H54 (cell line): ENCODE results near the gene WNK1.
"Not testable (repeated sequence)": the region's sequence is repeated elsewhere in the genome, so short reads cannot be mapped to it uniquely, and the experiment has no call there.

Experiments used
- DNase-seq: peaks from one replicate; pipeline ENCODE4 v3.0.0; 2011; ENCODE audit warnings: low spot score, mixed read lengths; ENCODE audit not compliant: insufficient read length
- FAIRE-seq: peaks from 3 replicates; lab custom pipeline; 2011; peaks lifted over from hg19 to GRCh38; lab: Jason Lieb, UNC
- POLR2A ChIP-seq: IDR thresholded peaks from 2 replicates; pipeline ENCODE4 v1.6.1; 2011; ENCODE audit warnings: low read depth, mild to moderate bottlenecking, low read length

WNK1 gene

DNA sequence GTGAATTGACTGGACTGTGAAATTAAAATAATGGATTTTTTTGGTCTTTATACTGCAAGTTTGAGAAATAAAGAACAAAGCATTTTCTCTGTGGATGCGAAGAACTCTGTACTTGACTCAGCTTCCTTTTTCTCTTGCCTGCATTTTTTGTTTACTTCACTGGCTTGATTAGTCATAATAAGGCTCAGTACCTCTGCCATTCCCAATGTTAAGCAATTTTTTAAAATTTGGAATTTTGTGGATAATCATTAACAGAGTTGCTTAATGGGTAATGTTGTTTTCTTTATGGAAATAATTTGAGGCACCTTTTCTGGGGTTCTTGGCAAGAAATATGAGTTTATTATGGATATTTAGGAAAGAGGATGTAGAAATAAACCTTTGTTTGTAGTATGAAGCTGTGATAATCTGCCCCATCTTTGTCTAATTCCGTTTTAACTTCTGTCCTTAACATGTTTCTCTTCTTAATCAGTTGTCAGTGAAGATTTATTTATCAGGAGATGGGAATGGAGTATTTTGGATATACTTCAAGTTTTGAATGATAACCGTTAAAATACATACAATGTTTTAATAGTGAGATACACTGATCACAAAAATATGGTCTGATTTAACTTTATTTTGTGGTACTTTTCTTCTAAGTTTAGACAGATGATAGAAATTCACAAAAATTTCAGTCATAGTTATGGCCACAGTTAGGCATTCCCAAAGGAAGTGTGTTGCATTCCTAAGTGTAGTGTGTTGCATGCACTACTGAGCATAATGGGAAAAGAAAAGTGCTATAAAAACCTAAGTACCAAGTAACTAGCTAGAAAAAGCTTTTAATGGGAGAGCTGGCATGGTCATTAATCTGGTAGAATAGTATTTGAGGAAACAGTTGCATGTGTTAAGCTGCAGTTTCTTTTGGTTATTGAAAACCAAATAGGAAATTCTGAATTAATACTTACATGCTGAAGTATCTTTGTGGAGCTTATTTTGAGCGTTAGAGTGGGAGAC, 27.7 kb downstream of the WNK1 start:
- peak; percentile 96 for FAIRE-seq
- no peak for DNase-seq
- TF ChIP-seq POLR2A, result no peak

GRCh38 chr12:780750-781379, 28.5 kb downstream of the WNK1 start:
- DNase-seq (no peak), FAIRE-seq (no peak)
- TF ChIP-seq POLR2A, result no peak

DNA sequence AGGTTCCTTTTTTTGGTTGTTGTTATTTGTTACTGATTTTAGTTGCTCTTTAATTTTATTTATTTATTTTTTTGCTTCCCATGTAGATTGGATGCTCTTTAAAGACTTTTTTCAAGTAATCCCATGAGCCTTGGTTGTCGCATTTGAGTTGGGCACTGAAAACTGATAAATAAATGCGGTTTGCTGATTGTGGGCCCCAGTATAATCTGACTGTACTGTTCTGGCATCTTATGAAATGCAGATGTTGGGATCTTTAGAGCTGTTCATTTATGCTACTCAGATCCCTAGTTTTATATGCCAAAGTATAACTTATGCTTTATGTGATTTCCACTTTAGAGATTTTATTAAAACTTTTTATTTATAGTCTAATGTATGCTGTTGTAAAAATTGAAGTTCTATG, 33.3 kb downstream of the WNK1 start:
- DNase-seq (no peak), FAIRE-seq (no peak)
- TF ChIP-seq POLR2A, result no peak

- FAIRE-seq (no peak), DNase-seq (no peak)
- no peak for TF ChIP-seq POLR2A
These were observed 35.9 kb downstream of the WNK1 start for GRCh38 chr12:788288-788687.

GRCh38 chr12:788762-789161, 36.4 kb downstream of the WNK1 start:
- not testable (repeated sequence) for DNase-seq, FAIRE-seq

GRCh38 chr12:789852-790563, 37.6 kb downstream of the WNK1 start:
- no peak for FAIRE-seq
- TF ChIP-seq POLR2A, result no peak
- no peak for DNase-seq

GRCh38 chr12:790608-791007, 38.2 kb downstream of the WNK1 start:
- TF ChIP-seq POLR2A, result no peak
- FAIRE-seq (no peak), DNase-seq (no peak)

GRCh38 chr12:793037-793436, 40.7 kb downstream of the WNK1 start:
- no peak for TF ChIP-seq POLR2A
- FAIRE-seq, result peak; percentile 43
- no peak for DNase-seq

GRCh38 chr12:793711-794110, 41.3 kb downstream of the WNK1 start:
- FAIRE-seq, result no peak
- TF ChIP-seq POLR2A, result no peak
- no peak for DNase-seq

DNA sequence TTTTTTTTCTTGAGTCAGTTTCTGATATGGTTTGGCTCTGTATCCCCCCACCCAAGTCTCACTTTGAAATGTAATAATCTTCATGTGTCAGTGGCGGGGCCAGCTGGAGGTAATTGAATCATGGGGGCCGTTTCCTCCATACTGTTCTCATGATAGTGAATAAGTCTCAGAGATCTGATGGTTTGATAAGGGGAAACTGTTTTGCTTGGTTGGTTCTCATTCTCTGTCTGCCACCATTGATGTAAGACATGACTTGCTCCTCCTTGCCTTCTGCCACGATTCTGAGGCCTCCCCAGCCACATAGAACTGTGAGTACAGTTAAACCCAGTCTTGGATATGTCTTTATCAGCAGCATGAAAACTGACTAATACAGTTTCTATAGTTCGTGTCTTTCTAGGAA, 42.9 kb downstream of the WNK1 start:
- DNase-seq (no peak), FAIRE-seq (no peak)
- TF ChIP-seq POLR2A, result no peak

GRCh38 chr12:800401-800800, 48.0 kb downstream of the WNK1 start:
- DNase-seq, result no peak
- FAIRE-seq, result no peak
- no peak for TF ChIP-seq POLR2A

DNA sequence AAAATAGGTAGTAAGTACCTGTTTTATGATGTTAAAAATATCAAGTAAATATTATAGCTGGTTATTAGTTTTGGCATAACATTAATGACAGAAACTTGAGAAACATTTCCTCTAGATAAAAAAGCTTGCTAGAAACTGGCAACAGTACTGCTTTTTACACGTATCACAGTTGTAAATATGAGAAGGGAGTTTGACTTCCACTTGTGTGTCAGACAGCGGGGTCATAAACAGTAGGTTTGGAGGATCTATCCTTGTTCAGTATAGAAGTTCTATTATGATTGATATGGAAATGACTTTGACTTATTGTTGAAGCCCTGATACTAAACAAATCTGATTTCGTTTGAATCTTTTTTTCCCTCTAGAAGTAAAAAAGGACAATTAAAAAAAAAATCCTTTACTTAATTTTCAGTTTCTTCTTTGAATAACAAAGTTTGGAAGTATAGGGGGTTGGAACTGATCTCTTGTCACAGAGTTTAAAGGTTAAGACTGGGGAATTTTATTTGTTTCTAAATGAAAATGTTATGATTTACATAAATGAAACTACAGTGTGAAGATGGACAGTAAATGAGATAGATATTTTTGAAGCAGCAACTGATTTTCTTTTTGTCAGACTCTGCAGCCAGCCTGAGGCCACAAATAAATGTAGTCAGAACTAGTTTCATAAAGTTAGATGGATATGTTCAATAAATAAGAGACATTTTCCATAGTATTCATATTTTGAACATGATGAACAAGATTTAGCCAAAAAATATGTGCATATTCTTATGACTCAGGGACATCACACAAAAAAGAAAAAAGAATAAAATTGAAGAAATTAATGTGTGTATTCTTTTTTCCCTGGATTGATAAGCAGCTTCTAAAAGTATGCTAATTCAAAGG, 50.1 kb downstream of the WNK1 start:
- no peak for DNase-seq
- TF ChIP-seq POLR2A, result no peak
- no peak for FAIRE-seq

- FAIRE-seq, result peak; percentile 62
- DNase-seq, result no peak
- no peak for TF ChIP-seq POLR2A
These were observed 52.7 kb downstream of the WNK1 start for GRCh38 chr12:805022-805632.
